MM.1S (cell line): ENCODE measurements around the gene POLN.

ENCODE experiments used
- DNase-seq: peaks from one replicate; pipeline ENCODE4 v3.0.0-alpha.2; 2015
- H2AFZ ChIP-seq: fragments of 300-600 bp; sonication (generic); 2 replicates; pipeline ENCODE4 v1.6.0; 2016; ENCODE audit warnings: antibody characterized with exemption, low read length
- H3F3A ChIP-seq: fragments of 300-600 bp; sonication (generic); 2 replicates; pipeline ENCODE4 v1.6.1; 2016; ENCODE audit warnings: mild to moderate bottlenecking, antibody characterized with exemption, low read length, moderate library complexity, mixed read lengths; ENCODE audit not compliant: insufficient read depth
- H3K27ac ChIP-seq: fragments of 300-600 bp; sonication (generic); 2 replicates; pipeline ENCODE4 v1.5.1; 2016; ENCODE audit warnings: mild to moderate bottlenecking, low read length
- H3K27me3 ChIP-seq: fragments of 300-600 bp; sonication (generic); replicated peaks from 2 replicates; pipeline ENCODE4 v1.6.0; 2016; ENCODE audit warnings: low read length; ENCODE audit not compliant: insufficient read depth
- H3K36me3 ChIP-seq: fragments of 300-600 bp; sonication (generic); replicated peaks from 2 replicates; pipeline ENCODE4 v1.6.1; 2016; ENCODE audit warnings: mild to moderate bottlenecking, low read length, mixed read lengths; ENCODE audit not compliant: insufficient read depth
- H3K4me1 ChIP-seq: fragments of 300-600 bp; sonication (generic); 2 replicates; pipeline ENCODE4 v1.6.1; 2016; ENCODE audit warnings: low read length, mixed read lengths
- H3K4me2 ChIP-seq: fragments of 300-600 bp; sonication (generic); 2 replicates; pipeline ENCODE4 v1.6.0; 2016; ENCODE audit warnings: low read depth, low read length
- H3K4me3 ChIP-seq: fragments of 300-600 bp; sonication (generic); 2 replicates; pipeline ENCODE4 v1.5.1; 2016; ENCODE audit warnings: low read length, mixed read lengths
- H3K79me2 ChIP-seq: fragments of 300-600 bp; sonication (generic); 2 replicates; pipeline ENCODE4 v1.6.1; 2016; ENCODE audit warnings: mixed run types, low read length, mixed read lengths
- H3K9ac ChIP-seq: fragments of 300-600 bp; sonication (generic); 2 replicates; pipeline ENCODE4 v1.6.1; 2016; ENCODE audit warnings: low read length, mixed read lengths
- H3K9me2 ChIP-seq: fragments of 300-600 bp; sonication (generic); replicated peaks from 2 replicates; pipeline ENCODE4 v1.6.1; 2016; ENCODE audit warnings: mild to moderate bottlenecking, low read length, mixed read lengths; ENCODE audit not compliant: insufficient read depth
- H3K9me3 ChIP-seq: fragments of 300-600 bp; sonication (generic); replicated peaks from 2 replicates; pipeline ENCODE4 v1.6.1; 2016; ENCODE audit warnings: mild to moderate bottlenecking, low read length, mixed read lengths; ENCODE audit not compliant: insufficient read depth
- H4K20me1 ChIP-seq: fragments of 300-600 bp; sonication (generic); 2 replicates; pipeline ENCODE4 v1.6.1; 2016; ENCODE audit warnings: mild to moderate bottlenecking, low read length, moderate library complexity, mixed read lengths; ENCODE audit not compliant: insufficient read depth
- CTCF ChIP-seq: fragments of 300-600 bp; sonication (generic); IDR thresholded peaks from 2 replicates; pipeline ENCODE4 v1.5.1; 2016; ENCODE audit warnings: antibody characterized with exemption, low read length, mixed read lengths
- EZH2 ChIP-seq: fragments of 300-600 bp; sonication (generic); optimal IDR thresholded peaks from 2 replicates; pipeline ENCODE3; 2017; ENCODE audit warnings: low read depth, mild to moderate bottlenecking, antibody characterized with exemption, low read length, mixed read lengths
- EZH2phosphoT487 ChIP-seq: fragments of 300-600 bp; sonication (generic); IDR thresholded peaks from 2 replicates; pipeline ENCODE4 v1.6.1; 2018; ENCODE audit warnings: antibody characterized with exemption, low read length

The POLN gene

GRCh38 chr4:2062808-2063524, 179.0 kb downstream of the POLN start:
- Histone ChIP-seq H3K9ac (no peak overlapping the region), H4K20me1 (no peaks in the 10 kb centered on the region)
- no peak for TF ChIP-seq CTCF
- no peak for TF ChIP-seq EZH2
- TF ChIP-seq EZH2phosphoT487 = no peak

GRCh38 chr4:2062168-2062807, 179.6 kb downstream of the POLN start:
- DNase-seq = no peak
- no peak for TF ChIP-seq EZH2
- no peak for TF ChIP-seq EZH2phosphoT487
- TF ChIP-seq CTCF = no peak
- H3K27ac ChIP-seq = no peak overlapping the region
- no peaks in the 10 kb centered on the region for H3K4me1 ChIP-seq
- H3K79me2 ChIP-seq = no peaks in the 10 kb centered on the region
- H3K9me2 ChIP-seq = no peaks in the 10 kb centered on the region
- no peak overlapping the region for H3K9ac ChIP-seq
- H3K4me2 ChIP-seq = no peak overlapping the region
- H3K4me3 ChIP-seq = no peak overlapping the region
- H3K27me3 ChIP-seq = peaks cover 36% of the 10 kb centered on the region
- H4K20me1 ChIP-seq = no peaks in the 10 kb centered on the region
- no peaks in the 10 kb centered on the region for H3K36me3 ChIP-seq
- H3K9me3 ChIP-seq = no peaks in the 10 kb centered on the region
- no peak overlapping the region for H2AFZ ChIP-seq
- no peaks in the 10 kb centered on the region for H3F3A ChIP-seq

More at GRCh38 chr4:2062808-2063524, 179.0 kb downstream of the POLN start:
- Histone ChIP-seq H3K27me3 (peaks cover 30% of the 10 kb centered on the region), H3K79me2 (no peaks in the 10 kb centered on the region), H2AFZ (no peak overlapping the region), H3K36me3 (no peaks in the 10 kb centered on the region), H3K27ac (no peak overlapping the region), H3K9me2 (no peaks in the 10 kb centered on the region), H3K4me2 (no peak overlapping the region), H3K4me3 (no peak overlapping the region), H3F3A (no peaks in the 10 kb centered on the region), H3K9me3 (no peaks in the 10 kb centered on the region), H3K4me1 (no peaks in the 10 kb centered on the region)
- DNase-seq = no peak

GRCh38 chr4:2061186-2062131, 180.5 kb downstream of the POLN start:
- Histone ChIP-seq H3K9ac (no peak overlapping the region), H3K27ac (no peak overlapping the region), H4K20me1 (no peaks in the 10 kb centered on the region), H3K4me2 (no peak overlapping the region), H3F3A (no peaks in the 10 kb centered on the region), H3K9me2 (no peaks in the 10 kb centered on the region), H2AFZ (no peak overlapping the region), H3K9me3 (no peaks in the 10 kb centered on the region), H3K79me2 (no peaks in the 10 kb centered on the region), H3K36me3 (no peaks in the 10 kb centered on the region), H3K4me1 (no peaks in the 10 kb centered on the region), H3K4me3 (no peak overlapping the region), H3K27me3 (peaks cover 42% of the 10 kb centered on the region)
- TF ChIP-seq EZH2 (no peak), EZH2phosphoT487 (no peak), CTCF (no peak)
- no peak for DNase-seq
